ENCODE results near the gene LGR5. TPM values are rescaled to one million over a fixed set of nuclear protein-coding genes. Genes with fewer than 3 reads are reported as not detected.

LGR5 gene
- total and polyA plus RNA-seq, 2 of the 13 experiments (the other 11 are each of a cell fraction or from before 2014, with no cell fraction given) = 37.0 to 121 TPM

DNA sequence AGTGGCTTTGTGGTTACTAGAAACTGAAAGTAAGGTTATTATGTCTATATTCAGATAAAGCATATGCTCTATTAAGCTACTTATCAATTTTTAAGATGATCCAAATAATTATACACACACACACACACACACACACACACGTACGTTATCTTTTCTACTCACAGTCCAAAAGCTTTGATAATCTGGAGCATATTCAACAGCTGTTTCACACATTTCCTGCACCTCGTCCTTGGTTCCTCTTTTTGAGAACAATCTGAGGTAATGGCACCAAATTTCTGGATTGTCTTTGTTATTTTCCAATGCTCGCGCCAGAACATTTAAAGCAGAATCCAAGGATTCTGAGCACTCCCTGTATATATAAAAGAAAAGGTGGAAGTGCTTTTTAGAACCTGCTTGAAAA is 186.5 kb downstream of the LGR5 start:
- intact Hi-C loops (cut with micrococcal nuclease; ENCODE audit: unreplicated experiment) (no loop called here), in situ Hi-C loops (cut with HindIII; ENCODE audit: extremely low pct_ligation_motif_present, low pct_unique_long_range_greater_than_20kb) (no loop called here)
- no peak for DNase-seq (ENCODE audit: low spot score)
- TF ChIP-seq ATM (IDR thresholded peaks at IDR 0.05; ENCODE audit: borderline replicate concordance) (no peak), NR3C1 (CRISPR knock-in tag; IDR thresholded peaks at IDR 0.05) (no peak), FOSL2 (CRISPR knock-in tag; IDR thresholded peaks at IDR 0.05) (no peak), ZMYM2 (CRISPR knock-in tag; IDR thresholded peaks at IDR 0.05) (no peak), CENPT (CRISPR knock-in tag; IDR thresholded peaks at IDR 0.05; ENCODE audit: low read depth) (no peak), MYNN (CRISPR knock-in tag; IDR thresholded peaks at IDR 0.05; ENCODE audit: low read depth) (no peak), SOX13 (IDR thresholded peaks at IDR 0.05) (no peak), SOX13 (CRISPR knock-in tag; conservative IDR thresholded peaks at IDR 0.05 in 1 of 2, IDR thresholded peaks at IDR 0.05 in 1 of 2) (no peak)
- TF ChIP-seq, protein P1, sequence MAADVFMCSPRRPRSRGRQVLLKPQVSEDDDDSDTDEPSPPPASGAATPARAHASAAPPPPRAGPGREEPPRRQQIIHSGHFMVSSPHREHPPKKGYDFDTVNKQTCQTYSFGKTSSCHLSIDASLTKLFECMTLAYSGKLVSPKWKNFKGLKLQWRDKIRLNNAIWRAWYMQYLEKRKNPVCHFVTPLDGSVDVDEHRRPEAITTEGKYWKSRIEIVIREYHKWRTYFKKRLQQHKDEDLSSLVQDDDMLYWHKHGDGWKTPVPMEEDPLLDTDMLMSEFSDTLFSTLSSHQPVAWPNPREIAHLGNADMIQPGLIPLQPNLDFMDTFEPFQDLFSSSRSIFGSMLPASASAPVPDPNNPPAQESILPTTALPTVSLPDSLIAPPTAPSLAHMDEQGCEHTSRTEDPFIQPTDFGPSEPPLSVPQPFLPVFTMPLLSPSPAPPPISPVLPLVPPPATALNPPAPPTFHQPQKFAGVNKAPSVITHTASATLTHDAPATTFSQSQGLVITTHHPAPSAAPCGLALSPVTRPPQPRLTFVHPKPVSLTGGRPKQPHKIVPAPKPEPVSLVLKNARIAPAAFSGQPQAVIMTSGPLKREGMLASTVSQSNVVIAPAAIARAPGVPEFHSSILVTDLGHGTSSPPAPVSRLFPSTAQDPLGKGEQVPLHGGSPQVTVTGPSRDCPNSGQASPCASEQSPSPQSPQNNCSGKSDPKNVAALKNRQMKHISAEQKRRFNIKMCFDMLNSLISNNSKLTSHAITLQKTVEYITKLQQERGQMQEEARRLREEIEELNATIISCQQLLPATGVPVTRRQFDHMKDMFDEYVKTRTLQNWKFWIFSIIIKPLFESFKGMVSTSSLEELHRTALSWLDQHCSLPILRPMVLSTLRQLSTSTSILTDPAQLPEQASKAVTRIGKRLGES (CRISPR knock-in tag; IDR thresholded peaks at IDR 0.05; ENCODE audit: borderline replicate concordance) = no peak
- TF ChIP-seq, protein P2, sequence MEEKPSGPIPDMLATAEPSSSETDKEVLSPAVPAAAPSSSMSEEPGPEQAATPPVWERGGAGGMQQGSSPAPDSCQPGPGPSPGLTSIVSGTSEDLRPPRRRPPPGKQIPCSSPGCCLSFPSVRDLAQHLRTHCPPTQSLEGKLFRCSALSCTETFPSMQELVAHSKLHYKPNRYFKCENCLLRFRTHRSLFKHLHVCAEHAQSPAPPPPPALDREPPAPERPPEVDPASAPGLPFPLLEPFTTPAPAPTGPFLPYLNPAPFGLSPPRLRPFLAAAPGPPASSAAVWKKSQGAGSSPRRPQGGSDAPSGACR (CRISPR knock-in tag; IDR thresholded peaks at IDR 0.05) = no peak
- TF ChIP-seq, protein P3, sequence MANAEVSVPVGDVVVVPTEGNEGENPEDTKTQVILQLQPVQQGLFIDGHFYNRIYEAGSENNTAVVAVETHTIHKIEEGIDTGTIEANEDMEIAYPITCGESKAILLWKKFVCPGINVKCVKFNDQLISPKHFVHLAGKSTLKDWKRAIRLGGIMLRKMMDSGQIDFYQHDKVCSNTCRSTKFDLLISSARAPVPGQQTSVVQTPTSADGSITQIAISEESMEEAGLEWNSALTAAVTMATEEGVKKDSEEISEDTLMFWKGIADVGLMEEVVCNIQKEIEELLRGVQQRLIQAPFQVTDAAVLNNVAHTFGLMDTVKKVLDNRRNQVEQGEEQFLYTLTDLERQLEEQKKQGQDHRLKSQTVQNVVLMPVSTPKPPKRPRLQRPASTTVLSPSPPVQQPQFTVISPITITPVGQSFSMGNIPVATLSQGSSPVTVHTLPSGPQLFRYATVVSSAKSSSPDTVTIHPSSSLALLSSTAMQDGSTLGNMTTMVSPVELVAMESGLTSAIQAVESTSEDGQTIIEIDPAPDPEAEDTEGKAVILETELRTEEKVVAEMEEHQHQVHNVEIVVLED (CRISPR knock-in tag; IDR thresholded peaks at IDR 0.05; ENCODE audit: borderline replicate concordance) = no peak
- TF ChIP-seq, protein P4, sequence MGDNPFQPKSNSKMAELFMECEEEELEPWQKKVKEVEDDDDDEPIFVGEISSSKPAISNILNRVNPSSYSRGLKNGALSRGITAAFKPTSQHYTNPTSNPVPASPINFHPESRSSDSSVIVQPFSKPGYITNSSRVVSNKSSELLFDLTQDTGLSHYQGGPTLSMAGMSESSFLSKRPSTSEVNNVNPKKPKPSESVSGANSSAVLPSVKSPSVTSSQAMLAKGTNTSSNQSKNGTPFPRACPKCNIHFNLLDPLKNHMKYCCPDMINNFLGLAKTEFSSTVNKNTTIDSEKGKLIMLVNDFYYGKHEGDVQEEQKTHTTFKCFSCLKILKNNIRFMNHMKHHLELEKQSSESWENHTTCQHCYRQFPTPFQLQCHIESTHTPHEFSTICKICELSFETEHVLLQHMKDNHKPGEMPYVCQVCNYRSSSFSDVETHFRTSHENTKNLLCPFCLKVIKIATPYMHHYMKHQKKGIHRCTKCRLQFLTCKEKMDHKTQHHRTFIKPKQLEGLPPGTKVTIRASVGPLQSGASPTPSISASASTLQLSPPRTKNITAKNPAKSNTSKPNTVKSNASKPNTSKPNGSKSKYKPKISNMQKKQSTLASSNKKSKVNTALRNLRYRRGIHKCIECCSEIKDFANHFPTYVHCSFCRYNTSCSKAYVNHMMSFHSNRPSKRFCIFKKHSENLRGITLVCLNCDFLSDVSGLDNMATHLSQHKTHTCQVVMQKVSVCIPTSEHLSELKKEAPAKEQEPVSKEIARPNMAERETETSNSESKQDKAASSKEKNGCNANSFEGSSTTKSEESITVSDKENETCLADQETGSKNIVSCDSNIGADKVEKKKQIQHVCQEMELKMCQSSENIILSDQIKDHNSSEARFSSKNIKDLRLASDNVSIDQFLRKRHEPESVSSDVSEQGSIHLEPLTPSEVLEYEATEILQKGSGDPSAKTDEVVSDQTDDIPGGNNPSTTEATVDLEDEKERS (CRISPR knock-in tag; IDR thresholded peaks at IDR 0.05) = no peak
- H3K9me3 ChIP-seq (ENCODE audit: low read length) = no peaks in the 10 kb centered on the region
- POLR2A ChIA-PET = interaction anchor here (1.8 kb wide), 1 partner anchor 38 kb away, joined by 3 read pairs; the partner anchor contains the start of gene THAP2
- H4K20me1 ChIP-seq (ENCODE audit: insufficient read depth, low read length) = no peaks in the 10 kb centered on the region
- H3K4me3 ChIP-seq (replicated peaks in 1 of 3; ENCODE audit: insufficient read depth in 1 of 3, low read depth in 2 of 3, low read length in 3 of 3) = no peak overlapping the region
- BruUV-seq (replicated peaks) = no TSS peak
- no peak for ATAC-seq
- peaks cover 7% of the 10 kb centered on the region; the same call in 1 of the 2 replicates for H3K4me1 ChIP-seq (ENCODE audit: insufficient read depth, low read length)
- WGBS (ENCODE audit: low lambda C conversion rate) = 99% methylated on average over 5 of the region's 5 CpGs
- H3K27me3 ChIP-seq (ENCODE audit: control insufficient read depth in 1 of 2, insufficient read depth in 2 of 2, low read length in 2 of 2) = no peaks in the 10 kb centered on the region
- no peak overlapping the region for H2AFZ ChIP-seq (ENCODE audit: low read length)
- H3K27ac ChIP-seq (ENCODE audit: extremely low read length, insufficient read depth, low read length) = peak overlapping the region; percentile 23
- H3K4me2 ChIP-seq (ENCODE audit: low read depth, low read length) = no peak overlapping the region
- no peaks in the 10 kb centered on the region for H3K79me2 ChIP-seq (ENCODE audit: insufficient read depth, low read length)
- FAIRE-seq = no peak
- no peak overlapping the region for H3K9ac ChIP-seq (ENCODE audit: insufficient read depth, low read depth, low read length)
- peaks cover 15 to 88% of the 10 kb centered on the region in 2 experiments for H3K36me3 ChIP-seq (replicated peaks in 1 of 2; ENCODE audit: control insufficient read depth in 1 of 2, insufficient read depth in 2 of 2, low read length in 2 of 2)
- CTCF ChIA-PET (ENCODE audit: low intra/inter-chr PET ratio, low total read pairs) = no interaction called here
